HG03039 (cell line): ENCODE results near the gene MBTD1.

Experiments used
- ATAC-seq: cut with Tn5 transposase; IDR thresholded peaks from one replicate; pipeline ENCODE4 v1.9.1; 2021; ENCODE audit warnings: mild to moderate bottlenecking, moderate library complexity; ENCODE audit not compliant: unreplicated experiment

Gene MBTD1

DNA sequence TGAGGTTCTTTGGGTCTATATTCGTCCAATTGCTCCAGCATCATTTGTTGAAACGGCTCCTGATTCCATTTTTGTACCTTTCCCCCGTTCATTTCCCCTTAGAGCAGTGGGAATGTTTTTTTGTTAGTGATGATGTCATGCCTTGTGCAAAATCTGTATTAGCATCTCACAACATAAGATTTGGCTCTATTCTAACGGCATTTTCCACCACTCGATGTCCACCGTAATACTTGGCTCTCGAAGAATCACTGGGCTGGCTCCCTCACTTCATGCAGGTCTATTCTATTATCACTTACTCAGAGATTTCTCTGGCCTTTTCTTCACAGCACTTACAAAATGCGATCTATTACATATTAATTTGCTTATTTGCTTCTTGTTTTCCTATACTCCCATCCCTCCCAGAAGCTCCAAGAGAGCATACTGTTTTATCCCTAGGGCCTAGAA, 107.1 kb downstream of the MBTD1 start:
- no peak for ATAC-seq

DNA sequence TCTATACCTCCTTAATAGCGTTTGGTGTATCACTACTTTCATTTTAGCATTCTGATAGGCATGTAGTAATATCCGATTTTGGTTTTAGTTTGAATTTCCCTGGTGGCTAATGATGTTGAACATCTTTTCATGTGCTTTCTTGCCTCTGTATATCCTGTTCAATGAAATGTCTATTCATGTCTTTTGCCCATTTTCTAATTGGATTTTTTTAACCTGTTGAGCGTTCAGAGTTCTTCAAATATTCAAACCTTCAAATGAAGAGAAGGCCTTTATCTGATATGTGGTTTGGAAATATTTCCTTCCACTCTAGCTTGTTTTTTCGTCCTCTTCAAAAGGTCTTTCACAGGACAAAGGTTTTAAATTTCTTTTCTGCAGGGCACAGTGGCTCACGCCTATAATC, 108.9 kb downstream of the MBTD1 start:
- no peak for ATAC-seq

DNA sequence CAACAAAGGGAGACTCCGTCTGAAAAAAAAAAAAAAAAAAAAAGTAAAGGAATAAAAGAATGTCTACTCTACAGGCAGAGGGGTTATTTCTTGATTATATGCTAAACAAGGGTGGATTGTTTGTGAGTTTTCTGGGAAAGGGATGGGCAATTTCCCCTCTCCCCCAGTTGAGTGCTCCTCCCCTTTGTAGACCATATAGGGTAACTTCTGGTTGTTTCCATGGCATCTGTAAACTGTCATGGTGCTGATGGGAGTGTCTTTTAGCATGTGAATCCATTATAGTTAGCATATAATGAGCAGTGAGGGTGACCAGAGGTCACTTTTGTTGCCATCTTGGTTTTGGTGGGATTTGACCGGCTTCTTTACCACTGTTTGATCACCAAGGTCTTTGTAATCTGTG, 110.7 kb downstream of the MBTD1 start:
- no peak for ATAC-seq

DNA sequence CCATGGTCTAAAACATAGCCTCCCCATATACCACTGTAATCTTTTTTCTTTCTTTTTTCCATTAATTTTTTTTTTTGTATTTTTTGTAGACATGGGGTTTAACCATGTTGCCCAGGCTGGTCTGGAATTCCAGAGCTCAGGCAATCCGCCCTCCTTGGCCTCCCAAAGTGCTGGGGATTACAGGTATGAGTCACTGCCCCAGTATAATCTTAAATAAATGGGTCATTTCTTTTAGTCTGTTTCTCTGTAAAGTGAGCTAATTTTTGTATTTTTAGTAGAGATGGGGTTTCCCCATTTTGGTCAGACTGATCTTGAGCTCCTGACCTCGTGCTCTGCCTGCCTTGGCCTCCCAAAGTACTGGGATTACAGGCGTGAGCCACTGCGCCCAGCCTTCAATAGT, 112.2 kb downstream of the MBTD1 start:
- ATAC-seq = no peak

DNA sequence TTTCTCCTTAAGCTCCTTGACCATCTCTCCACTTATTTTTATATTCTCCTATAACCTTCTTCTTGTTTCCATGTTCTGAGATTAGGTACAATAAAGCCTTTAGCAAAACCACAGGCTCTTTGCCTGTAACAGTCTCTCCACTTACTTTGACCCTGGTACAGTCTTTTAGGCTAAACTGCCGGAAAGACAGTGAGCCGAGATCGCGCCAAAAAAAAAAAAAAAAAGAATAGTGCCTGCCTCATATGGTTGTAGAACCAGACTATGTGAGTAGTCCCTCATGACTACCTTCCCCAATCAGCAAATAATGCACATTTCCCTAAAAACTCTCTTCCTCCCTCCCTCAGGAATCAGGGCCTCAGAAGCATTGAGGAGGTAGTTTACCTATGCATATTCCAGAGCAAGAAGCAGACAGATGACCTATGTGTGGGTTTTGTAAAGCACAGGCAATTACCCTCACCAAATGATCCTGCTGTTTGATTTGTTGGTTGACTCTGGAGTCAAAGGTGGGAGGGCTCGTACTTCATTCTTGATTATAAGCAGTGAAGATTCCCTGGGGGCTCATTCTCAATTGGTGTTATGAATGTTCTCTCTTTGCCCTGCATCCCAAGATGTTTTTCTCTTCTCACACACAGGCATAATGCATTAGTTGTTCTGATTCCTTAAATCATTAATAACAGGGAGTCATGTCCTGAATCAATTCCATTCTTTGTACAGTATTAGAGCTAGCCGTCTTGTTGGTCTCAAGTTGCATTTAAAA, 115.4 kb downstream of the MBTD1 start:
- no peak for ATAC-seq

DNA sequence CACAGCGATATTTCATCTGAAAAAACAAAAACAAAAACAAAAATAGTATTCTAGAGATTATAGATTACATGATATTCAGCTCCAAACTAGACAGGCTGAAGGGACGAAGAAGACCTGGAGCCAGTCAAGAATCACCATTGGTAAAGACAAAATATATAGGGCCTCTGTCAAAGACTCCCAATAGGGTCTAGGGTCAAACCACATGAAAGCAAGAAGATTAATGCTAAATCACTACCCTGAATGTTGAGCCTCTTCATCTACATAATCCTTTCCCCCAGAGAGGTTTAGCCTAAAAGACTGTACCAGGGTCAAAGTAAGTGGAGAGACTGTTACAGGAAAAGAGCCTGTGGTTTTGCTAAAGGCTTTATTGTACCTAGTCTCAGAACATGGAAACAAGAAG, 117.3 kb downstream of the MBTD1 start:
- ATAC-seq = no peak

DNA sequence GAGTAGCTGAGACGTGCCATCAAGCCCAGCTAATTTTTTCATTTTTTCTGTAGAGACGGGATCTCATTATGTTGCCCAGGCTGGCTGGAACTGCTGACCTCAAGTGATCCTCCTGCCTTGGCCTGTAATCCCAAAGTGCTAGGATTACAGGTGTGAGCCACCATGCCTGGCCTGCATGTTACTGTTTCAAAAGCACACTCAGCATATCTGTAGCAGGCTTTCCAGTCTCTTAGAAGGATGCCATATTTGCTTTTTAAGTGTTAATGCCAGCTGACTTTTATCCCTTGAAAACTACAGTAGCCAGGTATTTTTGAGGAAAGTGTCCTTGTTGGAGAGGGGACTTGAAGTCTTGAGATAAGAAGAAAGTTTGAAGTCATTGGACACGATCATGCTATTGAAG, 123.9 kb downstream of the MBTD1 start:
- no peak for ATAC-seq

DNA sequence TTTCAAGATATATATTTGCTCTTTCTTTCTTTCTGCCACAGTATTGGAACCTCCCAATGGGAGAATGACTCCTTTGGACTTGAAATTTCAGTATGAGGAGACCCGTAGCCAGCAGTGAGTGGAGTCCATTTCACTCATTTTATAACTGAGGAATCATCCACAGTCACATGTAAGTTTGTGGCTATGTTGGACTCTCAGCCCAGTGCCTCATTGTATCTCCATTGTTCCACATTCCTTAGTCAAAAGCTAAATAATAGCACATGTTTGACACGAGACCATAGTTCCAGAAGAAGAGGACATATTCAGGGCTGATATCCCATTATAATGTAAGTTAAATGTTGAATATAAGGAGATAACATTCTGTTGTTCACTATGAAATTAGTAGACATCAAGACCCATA, 126.5 kb downstream of the MBTD1 start:
- no peak for ATAC-seq

DNA sequence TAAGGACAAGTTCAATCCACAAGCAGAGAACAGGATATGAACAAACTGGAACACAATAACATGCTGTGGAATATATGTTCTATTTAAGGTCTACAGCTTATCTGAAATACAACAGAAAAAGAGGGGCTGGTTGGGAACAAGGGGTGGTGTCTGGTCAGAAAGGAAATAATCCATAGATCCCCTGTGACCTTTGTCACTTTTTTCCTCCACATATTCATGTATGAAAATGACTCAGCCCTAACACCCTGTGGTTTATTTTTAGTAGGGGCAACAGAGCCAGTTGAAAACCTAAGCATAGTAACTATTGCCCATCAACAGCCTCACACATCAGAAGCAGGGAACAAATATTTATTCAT, 126.9 kb downstream of the MBTD1 start:
- no peak for ATAC-seq

DNA sequence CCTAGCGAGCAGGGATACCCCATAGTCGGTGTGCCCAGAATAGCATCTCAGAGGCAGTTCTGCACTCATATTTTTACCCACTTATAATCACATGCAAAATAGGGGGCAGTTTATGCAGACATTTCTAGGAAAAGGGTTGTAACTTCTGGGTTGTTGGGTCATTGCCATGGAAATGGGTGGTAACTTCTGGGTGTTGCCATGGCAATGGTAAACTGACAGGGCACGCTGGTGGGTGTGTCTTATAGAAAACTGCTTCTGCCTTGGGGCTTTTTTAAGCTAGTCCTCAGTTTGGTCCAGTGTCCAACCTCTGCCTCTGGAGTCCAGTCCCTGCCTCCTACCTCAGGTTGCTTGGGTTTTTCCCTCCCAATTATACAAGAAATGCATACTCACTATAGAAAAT, 131.8 kb downstream of the MBTD1 start:
- no peak for ATAC-seq
